HepG2 (cell line): ENCODE data around the gene PRSS27. TPM values are rescaled to one million over a fixed set of nuclear protein-coding genes. Genes with fewer than 3 reads are reported as not detected.

Experiments used
- EP300 ChIP-seq, 3 experiments: sonication (generic) in 1 of 3; formaldehyde crosslinking in 1 of 3; IDR thresholded peaks; 2 replicates each; pipeline versions ENCODE4 v1.5.1 to v1.6.1; 2011 to 2020; ENCODE audit warnings: low read depth in 2 of 3, low read length in 2 of 3, borderline replicate concordance in 1 of 3, improper control_type of control experiment in 1 of 3, mild to moderate bottlenecking in 1 of 3, missing genetic modification reagents in 1 of 3, moderate library complexity in 1 of 3
- FOXC1 ChIP-seq: sonication (generic); formaldehyde crosslinking; IDR thresholded peaks from 2 replicates; pipeline ENCODE4 v1.8.0; 2022; ENCODE audit warnings: mild to moderate bottlenecking, missing genetic modification reagents, borderline replicate concordance
- FOXK2 ChIP-seq: fragments of 450-650 bp; IDR thresholded peaks from 2 replicates; pipeline ENCODE4 v1.6.1; 2016
- KMT2B ChIP-seq: IDR thresholded peaks from 2 replicates; pipeline ENCODE4 v1.6.1; 2016; ENCODE audit warnings: missing genetic modification reagents, missing compliant biosample characterization
- MEIS1 ChIP-seq: sonication (generic); formaldehyde crosslinking; IDR thresholded peaks from 2 replicates; pipeline ENCODE4 v1.9.0; 2021; ENCODE audit warnings: mild to moderate bottlenecking, missing genetic modification reagents, moderate library complexity, borderline replicate concordance
- NR2F6 ChIP-seq, 2 experiments: IDR thresholded peaks; 2 replicates each; pipeline ENCODE4 v1.6.1; 2016; ENCODE audit warnings: antibody characterized with exemption in 1 of 2, mild to moderate bottlenecking in 1 of 2
- RAD21 ChIP-seq: fragments of 450-650 bp; formaldehyde crosslinking; IDR thresholded peaks from 2 replicates; pipeline ENCODE4 v1.5.0; 2020; ENCODE audit warnings: mild to moderate bottlenecking
- SALL1 ChIP-seq: sonication (generic); formaldehyde crosslinking; IDR thresholded peaks from 2 replicates; pipeline ENCODE4 v1.8.0; 2022; ENCODE audit warnings: mild to moderate bottlenecking, missing genetic modification reagents
- SOX6 ChIP-seq, 2 experiments: fragments of 450-650 bp in 1 of 2; sonication (generic) in 1 of 2; formaldehyde crosslinking in 1 of 2; IDR thresholded peaks; 2 replicates each; pipeline versions ENCODE4 v1.4.0 to v1.6.1; 2017 to 2020; ENCODE audit warnings: antibody characterized with exemption in 1 of 2, mild to moderate bottlenecking in 1 of 2, missing genetic modification reagents in 1 of 2
- SP5 ChIP-seq: IDR thresholded peaks from 2 replicates; pipeline ENCODE4 v1.6.1; 2016; ENCODE audit warnings: low read depth, borderline replicate concordance
- YY1 ChIP-seq: IDR thresholded peaks from 2 replicates; pipeline ENCODE4 v1.6.1; 2011; ENCODE audit warnings: low read length, low read depth, moderate library complexity, mild to moderate bottlenecking; ENCODE audit not compliant: insufficient read depth, insufficient replicate concordance
- ZFP1 ChIP-seq: IDR thresholded peaks from 2 replicates; pipeline ENCODE4 v1.6.1; 2016
- ZNF350 ChIP-seq: sonication (generic); formaldehyde crosslinking; IDR thresholded peaks from 2 replicates; pipeline ENCODE4 v1.4.0; 2020; ENCODE audit warnings: mild to moderate bottlenecking, low read depth, missing genetic modification reagents, borderline replicate concordance
- ZNF543 ChIP-seq: sonication (generic); formaldehyde crosslinking; IDR thresholded peaks from 2 replicates; pipeline ENCODE4 v1.4.0; 2020; ENCODE audit warnings: mild to moderate bottlenecking, missing genetic modification reagents
- ZXDC ChIP-seq: sonication (generic); formaldehyde crosslinking; IDR thresholded peaks from 2 replicates; pipeline ENCODE4 v1.5.0; 2020; ENCODE audit warnings: mild to moderate bottlenecking, missing genetic modification reagents
- polyA plus RNA-seq, 8 experiments: library from polyadenylated mRNA; depleted of rRNA in 3 of 8; stranded (reverse) in 7 of 8; unstranded in 1 of 8; fragments of >200 nt; fragmentation: Illumina TruSeq in 4 of 8; extraction: Trizol in 4 of 8; gene quantifications; 2 replicates each; pipeline versions ENCODE4 v1.2.1 to v1.2.3, GENCODE V29; 2011 to 2016; ENCODE audit warnings: low read depth in 4 of 8, missing spikeins in 1 of 8, mixed read lengths in 1 of 8; ENCODE audit not compliant: insufficient read depth in 1 of 8
- total RNA-seq, 5 experiments: library from RNA; depleted of rRNA; stranded (reverse); fragments of >200 nt; fragmentation: Illumina TruSeq; extraction: Trizol; gene quantifications; 2 replicates each; pipeline ENCODE4 v1.2.3, GENCODE V29; 2016; ENCODE audit warnings: low read depth in 1 of 5
- TF ChIP-seq, protein P1 (sequence below): sonication (generic); formaldehyde crosslinking; IDR thresholded peaks from 2 replicates; pipeline ENCODE4 v1.4.0; 2020; ENCODE audit warnings: missing genetic modification reagents, borderline replicate concordance
- TF ChIP-seq, protein P2 (sequence below): IDR thresholded peaks from 2 replicates; pipeline ENCODE4 v1.6.1; 2016; ENCODE audit warnings: low read depth

Gene PRSS27
- total and polyA plus RNA-seq, 2 of the 13 experiments (the other 11 are each of a cell fraction or from before 2014, with no cell fraction given), result 0.20 to 0.73 TPM

GRCh38 chr16:2682209-2683021 is 37.6 kb downstream of the PRSS27 start, which contains the start of gene KCTD5 (continued):
- TF ChIP-seq EP300 (IDR thresholded peaks at IDR 0.05; ENCODE audit: low read depth in 2 of 2, low read length in 2 of 2) (0 out of 4 replicates have a peak, but pooled peaks of 1 of the 2 experiments have one; percentile 55), EP300 (CRISPR knock-in tag; IDR thresholded peaks at IDR 0.05; ENCODE audit: borderline replicate concordance) (peak; percentile 83), SP5 (CRISPR knock-in tag) (peak; percentile 100), ZNF350 (peak; percentile 86; the same call in 1 of the 2 replicates), SOX6 (IDR thresholded peaks at IDR 0.05) (no peak), SOX6 (CRISPR knock-in tag; IDR thresholded peaks at IDR 0.05) (peak; percentile 55; the same call in 1 of the 2 replicates), MEIS1 (CRISPR knock-in tag) (peak; percentile 80; the same call in 1 of the 2 replicates), ZNF543 (peak; percentile 87), FOXC1 (peak; percentile 58; the same call in 1 of the 2 replicates), NR2F6 (IDR thresholded peaks at IDR 0.05) (no peak; the same call in 1 of the 2 replicates), NR2F6 (CRISPR knock-in tag; IDR thresholded peaks at IDR 0.05) (peak; percentile 68), SALL1 (CRISPR knock-in tag) (peak; percentile 79), YY1 (peak; percentile 96), ZXDC (CRISPR knock-in tag) (peak; percentile 90; the same call in 1 of the 2 replicates), ZFP1 (peak; percentile 87; the same call in 1 of the 2 replicates), RAD21 (CRISPR knock-in tag) (0 out of 2 replicates have a peak, but pooled peaks have one; percentile 27), FOXK2 (no peak), KMT2B (CRISPR knock-in tag) (peak; percentile 96)
- TF ChIP-seq, protein P1, sequence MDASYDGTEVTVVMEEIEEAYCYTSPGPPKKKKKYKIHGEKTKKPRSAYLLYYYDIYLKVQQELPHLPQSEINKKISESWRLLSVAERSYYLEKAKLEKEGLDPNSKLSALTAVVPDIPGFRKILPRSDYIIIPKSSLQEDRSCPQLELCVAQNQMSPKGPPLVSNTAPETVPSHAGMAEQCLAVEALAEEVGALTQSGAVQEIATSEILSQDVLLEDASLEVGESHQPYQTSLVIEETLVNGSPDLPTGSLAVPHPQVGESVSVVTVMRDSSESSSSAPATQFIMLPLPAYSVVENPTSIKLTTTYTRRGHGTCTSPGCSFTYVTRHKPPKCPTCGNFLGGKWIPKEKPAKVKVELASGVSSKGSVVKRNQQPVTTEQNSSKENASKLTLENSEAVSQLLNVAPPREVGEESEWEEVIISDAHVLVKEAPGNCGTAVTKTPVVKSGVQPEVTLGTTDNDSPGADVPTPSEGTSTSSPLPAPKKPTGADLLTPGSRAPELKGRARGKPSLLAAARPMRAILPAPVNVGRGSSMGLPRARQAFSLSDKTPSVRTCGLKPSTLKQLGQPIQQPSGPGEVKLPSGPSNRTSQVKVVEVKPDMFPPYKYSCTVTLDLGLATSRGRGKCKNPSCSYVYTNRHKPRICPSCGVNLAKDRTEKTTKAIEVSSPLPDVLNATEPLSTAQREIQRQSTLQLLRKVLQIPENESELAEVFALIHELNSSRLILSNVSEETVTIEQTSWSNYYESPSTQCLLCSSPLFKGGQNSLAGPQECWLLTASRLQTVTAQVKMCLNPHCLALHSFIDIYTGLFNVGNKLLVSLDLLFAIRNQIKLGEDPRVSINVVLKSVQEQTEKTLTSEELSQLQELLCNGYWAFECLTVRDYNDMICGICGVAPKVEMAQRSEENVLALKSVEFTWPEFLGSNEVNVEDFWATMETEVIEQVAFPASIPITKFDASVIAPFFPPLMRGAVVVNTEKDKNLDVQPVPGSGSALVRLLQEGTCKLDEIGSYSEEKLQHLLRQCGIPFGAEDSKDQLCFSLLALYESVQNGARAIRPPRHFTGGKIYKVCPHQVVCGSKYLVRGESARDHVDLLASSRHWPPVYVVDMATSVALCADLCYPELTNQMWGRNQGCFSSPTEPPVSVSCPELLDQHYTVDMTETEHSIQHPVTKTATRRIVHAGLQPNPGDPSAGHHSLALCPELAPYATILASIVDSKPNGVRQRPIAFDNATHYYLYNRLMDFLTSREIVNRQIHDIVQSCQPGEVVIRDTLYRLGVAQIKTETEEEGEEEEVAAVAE (CRISPR knock-in tag), result 0 out of 2 replicates have a peak, but pooled peaks have one; percentile 84
- TF ChIP-seq, protein P2, sequence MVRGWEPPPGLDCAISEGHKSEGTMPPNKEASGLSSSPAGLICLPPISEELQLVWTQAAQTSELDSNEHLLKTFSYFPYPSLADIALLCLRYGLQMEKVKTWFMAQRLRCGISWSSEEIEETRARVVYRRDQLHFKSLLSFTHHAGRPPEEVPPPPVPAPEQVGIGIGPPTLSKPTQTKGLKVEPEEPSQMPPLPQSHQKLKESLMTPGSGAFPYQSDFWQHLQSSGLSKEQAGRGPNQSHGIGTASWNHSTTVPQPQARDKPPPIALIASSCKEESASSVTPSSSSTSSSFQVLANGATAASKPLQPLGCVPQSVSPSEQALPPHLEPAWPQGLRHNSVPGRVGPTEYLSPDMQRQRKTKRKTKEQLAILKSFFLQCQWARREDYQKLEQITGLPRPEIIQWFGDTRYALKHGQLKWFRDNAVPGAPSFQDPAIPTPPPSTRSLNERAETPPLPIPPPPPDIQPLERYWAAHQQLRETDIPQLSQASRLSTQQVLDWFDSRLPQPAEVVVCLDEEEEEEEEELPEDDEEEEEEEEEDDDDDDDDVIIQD, result peak; percentile 36; the same call in 1 of the 2 replicates
